Measurements from ENCODE around the gene MRPL42.

GRCh38 chr12:93427779-93428564 lies 39.3 kb upstream of the MRPL42 start:
- no peak for TF ChIP-seq EZH2phosphoT487 (IDR thresholded peaks at IDR 0.05; ENCODE audit: borderline replicate concordance, low read length)
- TF ChIP-seq CTCF (IDR thresholded peaks at IDR 0.05; ENCODE audit: low read depth, low read length, poor library complexity, severe bottlenecking): no peak
